H1 (cell line): Measurements from ENCODE around the gene KATNIP. TPM values are rescaled to one million over a fixed set of nuclear protein-coding genes. Genes with fewer than 3 reads are reported as not detected.

Experiments used
- POLR2AphosphoS5 ChIP-seq: IDR thresholded peaks from 2 replicates; pipeline ENCODE4 v1.6.1; 2011; ENCODE audit warnings: low read depth, low read length
- polyA plus RNA-seq, 7 experiments: library from polyadenylated mRNA; depleted of rRNA in 3 of 7; stranded (reverse) in 5 of 7; unstranded in 2 of 7; fragments of >200 nt in 5 of 7; fragments of 200-250 nt in 2 of 7; gene quantifications; 1 replicate in 5 of 7; 2 replicates in 1 of 7; 4 replicates in 1 of 7; pipeline versions ENCODE4 v1.2.1 to v1.2.3, GENCODE V29; 2011 to 2013; ENCODE audit warnings: missing spikeins in 2 of 7, mixed read lengths in 2 of 7
- total RNA-seq: library from RNA; stranded (reverse); fragmentation: NEBNext Ultra II Directional; extraction: Animal tissue kit (Norgen Biotek cat#: 25700); gene quantifications from 2 replicates; pipeline ENCODE4 v1.2.1, GENCODE V29; 2021
- TF ChIP-seq, protein P1 (sequence below), 3 experiments: IDR thresholded peaks; 1 replicate in 2 of 3; 2 replicates in 1 of 3; pipeline versions ENCODE4 v1.5.1 to v1.6.1; 2011; ENCODE audit warnings: low read length in 3 of 3, mild to moderate bottlenecking in 3 of 3, inconsistent platforms in 2 of 3, low read depth in 1 of 3, moderate library complexity in 1 of 3; ENCODE audit not compliant: insufficient read depth in 1 of 3; ENCODE audit errors: control extremely low read depth in 1 of 3

KATNIP gene
- total and polyA plus RNA-seq, 2 of the 8 experiments (the other 6 are each of a cell fraction or from before 2014, with no cell fraction given): 7.9 to 20.0 TPM

DNA sequence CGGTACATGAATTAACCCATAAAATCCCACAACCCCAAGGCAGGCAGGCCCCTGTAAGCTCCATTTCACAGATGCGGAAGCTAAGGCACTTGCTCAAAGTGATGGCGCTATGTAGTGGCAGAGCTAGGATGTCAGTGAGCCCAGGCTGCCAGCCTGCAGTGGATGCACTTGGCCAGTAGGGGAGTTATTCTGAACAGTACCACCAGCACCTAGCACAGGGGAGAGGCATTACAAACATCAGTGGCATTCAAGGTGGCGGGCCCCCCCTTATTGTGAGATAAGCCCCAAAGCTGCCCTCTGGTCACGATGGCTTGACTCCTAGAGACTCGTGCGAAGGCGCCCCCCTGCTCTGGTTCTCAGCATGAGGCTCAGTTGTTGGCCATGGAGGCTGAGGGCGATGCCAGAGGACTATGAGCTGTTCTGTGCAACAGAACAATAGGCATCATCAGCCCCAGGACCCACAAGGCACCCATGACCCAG is 34.0 kb upstream of the KATNIP start (continued):
- TF ChIP-seq, protein P1, sequence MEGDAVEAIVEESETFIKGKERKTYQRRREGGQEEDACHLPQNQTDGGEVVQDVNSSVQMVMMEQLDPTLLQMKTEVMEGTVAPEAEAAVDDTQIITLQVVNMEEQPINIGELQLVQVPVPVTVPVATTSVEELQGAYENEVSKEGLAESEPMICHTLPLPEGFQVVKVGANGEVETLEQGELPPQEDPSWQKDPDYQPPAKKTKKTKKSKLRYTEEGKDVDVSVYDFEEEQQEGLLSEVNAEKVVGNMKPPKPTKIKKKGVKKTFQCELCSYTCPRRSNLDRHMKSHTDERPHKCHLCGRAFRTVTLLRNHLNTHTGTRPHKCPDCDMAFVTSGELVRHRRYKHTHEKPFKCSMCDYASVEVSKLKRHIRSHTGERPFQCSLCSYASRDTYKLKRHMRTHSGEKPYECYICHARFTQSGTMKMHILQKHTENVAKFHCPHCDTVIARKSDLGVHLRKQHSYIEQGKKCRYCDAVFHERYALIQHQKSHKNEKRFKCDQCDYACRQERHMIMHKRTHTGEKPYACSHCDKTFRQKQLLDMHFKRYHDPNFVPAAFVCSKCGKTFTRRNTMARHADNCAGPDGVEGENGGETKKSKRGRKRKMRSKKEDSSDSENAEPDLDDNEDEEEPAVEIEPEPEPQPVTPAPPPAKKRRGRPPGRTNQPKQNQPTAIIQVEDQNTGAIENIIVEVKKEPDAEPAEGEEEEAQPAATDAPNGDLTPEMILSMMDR (IDR thresholded peaks at IDR 0.05; ENCODE audit: control extremely low read depth in 1 of 3, insufficient read depth in 1 of 3, low read depth in 1 of 3, low read length in 3 of 3): peak; percentile 67 to 95 (median 95)
- no peak for TF ChIP-seq POLR2AphosphoS5
